GM12878 (cell line): ENCODE data around the gene GAPDHS. TPM values are rescaled to one million over a fixed set of nuclear protein-coding genes. Genes with fewer than 3 reads are reported as not detected.

Source experiments
- ATAC-seq: fragments of 200-7000 bp; cut with Tn5 transposase; 3 replicates; pipeline ENCODE4 v1.9.1; 2020; ENCODE audit warnings: mild to moderate bottlenecking, moderate library complexity
- BruUV-seq: library from RNA; stranded (reverse); fragments of 400-500 nt; replicated peaks from 2 replicates; lab custom pipeline; 2021; lab: Mats Ljungman, UMichigan
- CTCF ChIA-PET: fragments of 300-600 bp; sonication (Branson Sonifier 250); formaldehyde crosslinking; extraction: SDS; loops from one replicate; lab custom pipeline; 2021; ENCODE audit warnings: inconsistent platforms; lab: Yijun Ruan, JAX
- POLR2A ChIA-PET: fragments of 350-600 bp; formaldehyde crosslinking; extraction: SDS; loops from one replicate; lab custom pipeline; 2021; ENCODE audit warnings: inconsistent platforms; lab: Charles Lee
- RAD21 ChIA-PET: fragments of 300-600 bp; sonication (Branson Sonifier 250); formaldehyde crosslinking; loops from one replicate; lab custom pipeline; 2023; ENCODE audit warnings: antibody characterized with exemption; ENCODE audit not compliant: unreplicated experiment; lab: Charles Lee
- SMC1A ChIA-PET: fragments of 300-600 bp; sonication (Branson Sonifier 250); formaldehyde crosslinking; loops from one replicate; lab custom pipeline; 2023; ENCODE audit not compliant: unreplicated experiment, uncharacterized antibody; lab: Charles Lee
- DNase-seq: peaks from one replicate; pipeline ENCODE4 v3.0.0-alpha.2; 2011; ENCODE audit warnings: low read depth, low spot score
- FAIRE-seq: peaks from 3 replicates; lab custom pipeline; 2011; peaks lifted over from hg19 to GRCh38; lab: Jason Lieb, UNC
- H2AFZ ChIP-seq: 2 replicates; pipeline ENCODE4 v1.6.0; 2011; ENCODE audit warnings: low read depth, low read length, control low read depth; ENCODE audit not compliant: control insufficient read depth
- H3K27ac ChIP-seq: 2 replicates; pipeline ENCODE4 v1.5.1; 2011; ENCODE audit warnings: control low read depth; ENCODE audit not compliant: control insufficient read depth, insufficient read depth
- H3K27me3 ChIP-seq, 2 experiments: replicated peaks in 1 of 2; 2 replicates each; pipeline versions ENCODE4 v1.6.0 to v1.6.1; 2011; ENCODE audit warnings: low read length in 1 of 2; ENCODE audit not compliant: control insufficient read depth in 2 of 2, insufficient read depth in 2 of 2
- H3K36me3 ChIP-seq, 2 experiments: 2 replicates each; pipeline ENCODE4 v1.5.1; 2011; ENCODE audit warnings: low read length in 1 of 2; ENCODE audit not compliant: control insufficient read depth in 2 of 2, insufficient read depth in 2 of 2
- H3K4me1 ChIP-seq: 2 replicates; pipeline ENCODE4 v1.6.1; 2011; ENCODE audit warnings: mild to moderate bottlenecking, low read length, moderate library complexity, mixed read lengths; ENCODE audit not compliant: control insufficient read depth, insufficient read depth
- H3K4me2 ChIP-seq: 2 replicates; pipeline ENCODE4 v1.6.0; 2011; ENCODE audit warnings: control low read depth; ENCODE audit not compliant: control insufficient read depth, insufficient read depth
- H3K4me3 ChIP-seq: fragments of 200-600 bp; sonication (generic); 2 replicates; pipeline ENCODE4 v1.5.1; 2016
- H3K79me2 ChIP-seq: 2 replicates; pipeline ENCODE4 v1.6.0; 2011; ENCODE audit warnings: low read length; ENCODE audit not compliant: control insufficient read depth, insufficient read depth
- H3K9ac ChIP-seq: 2 replicates; pipeline ENCODE4 v1.8.0; 2011; ENCODE audit warnings: low read length, control low read depth, mixed read lengths; ENCODE audit not compliant: control insufficient read depth, insufficient read depth
- H3K9me3 ChIP-seq: replicated peaks from 3 replicates; pipeline ENCODE4 v1.5.1; 2011; ENCODE audit warnings: mild to moderate bottlenecking, low read length; ENCODE audit not compliant: control insufficient read depth, insufficient read depth
- H4K20me1 ChIP-seq: 2 replicates; pipeline ENCODE4 v1.6.0; 2011; ENCODE audit not compliant: control insufficient read depth, insufficient read depth
- ASH2L ChIP-seq: fragments of 300-600, 200-600 bp; sonication (generic); IDR thresholded peaks from 2 replicates; pipeline ENCODE4 v1.6.1; 2017; ENCODE audit warnings: low read depth, mild to moderate bottlenecking, borderline replicate concordance
- CEBPB ChIP-seq, 2 experiments: fragments of 150-350 bp in 1 of 2; IDR thresholded peaks; 2 replicates each; pipeline ENCODE4 v1.6.1; 2012 to 2014; ENCODE audit warnings: low read depth in 2 of 2, low read length in 2 of 2, borderline replicate concordance in 1 of 2, inconsistent platforms in 1 of 2
- CHD2 ChIP-seq: IDR thresholded peaks from 2 replicates; pipeline ENCODE4 v1.6.1; 2011; ENCODE audit warnings: low read depth, low read length, improper control_type of control experiment, borderline replicate concordance
- NFIC ChIP-seq: IDR thresholded peaks from 2 replicates; pipeline ENCODE4 v1.6.1; 2012; ENCODE audit warnings: low read depth, mild to moderate bottlenecking, inconsistent platforms, low read length, moderate library complexity
- NR2C1 ChIP-seq: fragments of 450-650 bp; IDR thresholded peaks from 2 replicates; pipeline ENCODE4 v1.6.1; 2017; ENCODE audit warnings: antibody characterized with exemption, mild to moderate bottlenecking, moderate library complexity
- SIX5 ChIP-seq: IDR thresholded peaks from 2 replicates; pipeline ENCODE4 v1.6.1; 2011; ENCODE audit warnings: mild to moderate bottlenecking, low read depth, low read length, moderate library complexity; ENCODE audit not compliant: severe bottlenecking
- WGBS: methylation state at CpG from one replicate; pipeline ENCODE4 v1.1.6; 2016; ENCODE audit warnings: low lambda C conversion rate; ENCODE audit not compliant: insufficient replicate concordance, insufficient coverage; ENCODE audit errors: missing lambda C conversion rate; 5-methylcytosine and 5-hydroxymethylcytosine counted together
- in situ Hi-C: fragments of 300-500 bp; cut with MboI; formaldehyde crosslinking; loops from 9 replicates; pipeline ENCODE4 v1.14.3; 2018; ENCODE audit warnings: mixed read lengths
- intact Hi-C: fragments of 100-400 bp; cut with micrococcal nuclease; formaldehyde crosslinking; loops from one replicate; pipeline ENCODE4 v1.14.2; 2022; ENCODE audit not compliant: unreplicated experiment
- polyA plus RNA-seq, 11 experiments: library from polyadenylated mRNA; depleted of rRNA in 4 of 11; unstranded in 6 of 11; stranded (reverse) in 5 of 11; fragments of >200 nt; fragmentation: Nextera tagmentation in 4 of 11; fragmentation: Illumina TruSeq in 1 of 11; extraction: Ambion mirVana in 4 of 11; extraction: Trizol in 1 of 11; gene quantifications; 1 replicate in 1 of 11; 2 replicates in 10 of 11; pipeline versions ENCODE4 v1.2.1 to v1.2.3, GENCODE V29; 2011 to 2016; ENCODE audit warnings: inconsistent platforms in 2 of 11, missing spikeins in 2 of 11, low read depth in 1 of 11
- total RNA-seq, 4 experiments: library from RNA; depleted of rRNA in 3 of 4; stranded (reverse); fragments of >200 nt in 3 of 4; fragmentation: Illumina TruSeq in 1 of 4; extraction: Trizol in 1 of 4; gene quantifications; 2 replicates each; pipeline versions ENCODE4 v1.2.1 to v1.2.3, GENCODE V29; 2013 to 2021
- TF ChIP-seq, protein P1 (sequence below): fragments of 450-650 bp; formaldehyde crosslinking; IDR thresholded peaks from 2 replicates; pipeline ENCODE4 v1.4.0; 2020; ENCODE audit warnings: mild to moderate bottlenecking, moderate library complexity
- TF ChIP-seq, protein P2 (sequence below): fragments of 450-650 bp; IDR thresholded peaks from 2 replicates; pipeline ENCODE4 v1.6.1; 2016; ENCODE audit warnings: mild to moderate bottlenecking, moderate library complexity, borderline replicate concordance
- TF ChIP-seq, protein P3 (sequence below): fragments of 450-650 bp; IDR thresholded peaks from 2 replicates; pipeline ENCODE4 v1.6.1; 2018; ENCODE audit warnings: mild to moderate bottlenecking, low read depth, moderate library complexity; ENCODE audit not compliant: partially characterized antibody

GAPDHS gene
- total and polyA plus RNA-seq, 10 of the 15 experiments (the other 5 are each of a cell fraction or from before 2014, with no cell fraction given), result 0.08 TPM; not detected in 9

DNA sequence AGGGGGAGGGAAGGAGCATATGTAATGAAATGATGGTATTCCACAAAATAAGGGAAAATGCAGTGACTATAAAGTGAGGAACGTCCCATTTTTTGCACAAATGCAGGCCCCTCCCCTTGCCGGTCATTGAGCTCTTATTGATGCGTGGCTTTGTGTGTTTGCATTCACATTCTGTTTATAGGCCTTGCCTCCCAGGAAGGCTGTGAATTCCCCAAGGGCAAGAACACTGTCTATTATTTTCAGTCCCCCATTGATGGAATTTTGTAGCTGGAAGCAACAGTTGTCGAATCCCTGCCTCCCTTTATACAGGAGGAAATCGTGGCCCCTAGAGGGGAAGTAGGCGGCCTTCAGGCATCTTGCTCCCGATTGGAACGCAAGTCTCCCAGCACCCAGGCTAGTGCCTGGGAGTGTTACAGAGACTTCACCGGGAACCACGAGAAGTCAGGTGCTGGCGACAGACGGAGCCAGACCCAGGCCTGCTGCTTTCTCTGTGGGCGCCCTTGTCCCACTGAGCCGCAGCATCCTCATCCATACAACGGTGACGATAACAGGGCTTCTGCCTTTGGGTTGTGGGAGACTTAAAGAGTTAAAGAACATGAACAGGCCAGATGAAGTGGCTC is 12.0 kb upstream of the GAPDHS start (continued):
- TF ChIP-seq, protein P1, sequence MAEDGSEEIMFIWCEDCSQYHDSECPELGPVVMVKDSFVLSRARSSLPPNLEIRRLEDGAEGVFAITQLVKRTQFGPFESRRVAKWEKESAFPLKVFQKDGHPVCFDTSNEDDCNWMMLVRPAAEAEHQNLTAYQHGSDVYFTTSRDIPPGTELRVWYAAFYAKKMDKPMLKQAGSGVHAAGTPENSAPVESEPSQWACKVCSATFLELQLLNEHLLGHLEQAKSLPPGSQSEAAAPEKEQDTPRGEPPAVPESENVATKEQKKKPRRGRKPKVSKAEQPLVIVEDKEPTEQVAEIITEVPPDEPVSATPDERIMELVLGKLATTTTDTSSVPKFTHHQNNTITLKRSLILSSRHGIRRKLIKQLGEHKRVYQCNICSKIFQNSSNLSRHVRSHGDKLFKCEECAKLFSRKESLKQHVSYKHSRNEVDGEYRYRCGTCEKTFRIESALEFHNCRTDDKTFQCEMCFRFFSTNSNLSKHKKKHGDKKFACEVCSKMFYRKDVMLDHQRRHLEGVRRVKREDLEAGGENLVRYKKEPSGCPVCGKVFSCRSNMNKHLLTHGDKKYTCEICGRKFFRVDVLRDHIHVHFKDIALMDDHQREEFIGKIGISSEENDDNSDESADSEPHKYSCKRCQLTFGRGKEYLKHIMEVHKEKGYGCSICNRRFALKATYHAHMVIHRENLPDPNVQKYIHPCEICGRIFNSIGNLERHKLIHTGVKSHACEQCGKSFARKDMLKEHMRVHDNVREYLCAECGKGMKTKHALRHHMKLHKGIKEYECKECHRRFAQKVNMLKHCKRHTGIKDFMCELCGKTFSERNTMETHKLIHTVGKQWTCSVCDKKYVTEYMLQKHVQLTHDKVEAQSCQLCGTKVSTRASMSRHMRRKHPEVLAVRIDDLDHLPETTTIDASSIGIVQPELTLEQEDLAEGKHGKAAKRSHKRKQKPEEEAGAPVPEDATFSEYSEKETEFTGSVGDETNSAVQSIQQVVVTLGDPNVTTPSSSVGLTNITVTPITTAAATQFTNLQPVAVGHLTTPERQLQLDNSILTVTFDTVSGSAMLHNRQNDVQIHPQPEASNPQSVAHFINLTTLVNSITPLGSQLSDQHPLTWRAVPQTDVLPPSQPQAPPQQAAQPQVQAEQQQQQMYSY (CRISPR knock-in tag), result no peak

DNA sequence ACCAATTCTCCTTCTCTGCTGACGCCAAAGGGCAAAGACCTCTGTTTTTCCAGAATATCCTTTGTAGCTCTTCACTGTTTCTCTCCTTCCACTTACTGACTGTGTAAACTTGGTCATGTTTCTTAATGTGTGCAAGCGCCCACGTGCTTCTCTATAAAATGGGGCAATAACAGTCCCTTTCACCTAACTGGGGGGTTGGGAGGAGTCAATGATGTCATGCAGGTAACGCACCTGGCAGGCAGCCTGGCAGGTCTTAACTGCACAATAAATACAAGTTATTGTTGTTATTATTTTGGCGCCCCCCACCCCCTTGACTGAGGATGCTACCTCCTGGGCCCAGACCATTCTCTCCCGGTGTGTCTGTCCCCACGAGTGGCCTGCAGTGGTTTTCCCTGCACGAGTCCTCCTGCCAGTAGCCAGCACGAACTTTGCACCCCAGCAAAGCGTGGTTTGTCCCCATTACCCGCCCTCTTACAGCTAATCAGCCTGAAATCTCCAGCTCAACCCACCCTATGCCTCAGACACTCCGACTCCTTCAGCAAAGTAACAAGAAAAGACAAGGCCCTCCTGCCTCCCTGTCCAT is 10.4 kb upstream of the GAPDHS start:
- no peak overlapping the region for H3K4me2 ChIP-seq
- ATAC-seq (no peak), DNase-seq (no peak), FAIRE-seq (no peak)
- H3K4me3 ChIP-seq, result no peak overlapping the region
- no TSS peak for BruUV-seq
- H3K9me3 ChIP-seq, result no peaks in the 10 kb centered on the region
- no peaks in the 10 kb centered on the region; a peak in 2 of 4 replicates for H3K27me3 ChIP-seq
- intact Hi-C loops (no loop called here), in situ Hi-C loops (no loop called here)
- no peaks in the 10 kb centered on the region for H3K79me2 ChIP-seq
- POLR2A ChIA-PET, result no interaction called here
- H3K36me3 ChIP-seq, result no peaks in the 10 kb centered on the region
- SMC1A ChIA-PET, result interaction anchor here (0.6 kb wide), 1 partner anchor 431 kb away, joined by 3 read pairs; no protein-coding TSS in a partner anchor
- no peak overlapping the region for H3K27ac ChIP-seq
- H4K20me1 ChIP-seq, result no peaks in the 10 kb centered on the region
- WGBS, result 24% methylated on average over 12 of the region's 12 CpGs
- H3K9ac ChIP-seq, result no peak overlapping the region
- CTCF ChIA-PET, result interaction anchor here (0.6 to 1.0 kb wide), 2 partner anchors 12 to 534 kb away, joined by 3 read pairs; no protein-coding TSS in a partner anchor
- H2AFZ ChIP-seq, result no peak overlapping the region
- no peaks in the 10 kb centered on the region for H3K4me1 ChIP-seq
- RAD21 ChIA-PET, result no interaction called here
- TF ChIP-seq CHD2, result no peak
- TF ChIP-seq SIX5, result no peak
- TF ChIP-seq NFIC, result no peak
- TF ChIP-seq ASH2L, result no peak
- no peak for TF ChIP-seq NR2C1
- TF ChIP-seq, protein P2, sequence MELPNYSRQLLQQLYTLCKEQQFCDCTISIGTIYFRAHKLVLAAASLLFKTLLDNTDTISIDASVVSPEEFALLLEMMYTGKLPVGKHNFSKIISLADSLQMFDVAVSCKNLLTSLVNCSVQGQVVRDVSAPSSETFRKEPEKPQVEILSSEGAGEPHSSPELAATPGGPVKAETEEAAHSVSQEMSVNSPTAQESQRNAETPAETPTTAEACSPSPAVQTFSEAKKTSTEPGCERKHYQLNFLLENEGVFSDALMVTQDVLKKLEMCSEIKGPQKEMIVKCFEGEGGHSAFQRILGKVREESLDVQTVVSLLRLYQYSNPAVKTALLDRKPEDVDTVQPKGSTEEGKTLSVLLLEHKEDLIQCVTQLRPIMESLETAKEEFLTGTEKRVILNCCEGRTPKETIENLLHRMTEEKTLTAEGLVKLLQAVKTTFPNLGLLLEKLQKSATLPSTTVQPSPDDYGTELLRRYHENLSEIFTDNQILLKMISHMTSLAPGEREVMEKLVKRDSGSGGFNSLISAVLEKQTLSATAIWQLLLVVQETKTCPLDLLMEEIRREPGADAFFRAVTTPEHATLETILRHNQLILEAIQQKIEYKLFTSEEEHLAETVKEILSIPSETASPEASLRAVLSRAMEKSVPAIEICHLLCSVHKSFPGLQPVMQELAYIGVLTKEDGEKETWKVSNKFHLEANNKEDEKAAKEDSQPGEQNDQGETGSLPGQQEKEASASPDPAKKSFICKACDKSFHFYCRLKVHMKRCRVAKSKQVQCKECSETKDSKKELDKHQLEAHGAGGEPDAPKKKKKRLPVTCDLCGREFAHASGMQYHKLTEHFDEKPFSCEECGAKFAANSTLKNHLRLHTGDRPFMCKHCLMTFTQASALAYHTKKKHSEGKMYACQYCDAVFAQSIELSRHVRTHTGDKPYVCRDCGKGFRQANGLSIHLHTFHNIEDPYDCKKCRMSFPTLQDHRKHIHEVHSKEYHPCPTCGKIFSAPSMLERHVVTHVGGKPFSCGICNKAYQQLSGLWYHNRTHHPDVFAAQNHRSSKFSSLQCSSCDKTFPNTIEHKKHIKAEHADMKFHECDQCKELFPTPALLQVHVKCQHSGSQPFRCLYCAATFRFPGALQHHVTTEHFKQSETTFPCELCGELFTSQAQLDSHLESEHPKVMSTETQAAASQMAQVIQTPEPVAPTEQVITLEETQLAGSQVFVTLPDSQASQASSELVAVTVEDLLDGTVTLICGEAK, result no peak
- TF ChIP-seq, protein P3, sequence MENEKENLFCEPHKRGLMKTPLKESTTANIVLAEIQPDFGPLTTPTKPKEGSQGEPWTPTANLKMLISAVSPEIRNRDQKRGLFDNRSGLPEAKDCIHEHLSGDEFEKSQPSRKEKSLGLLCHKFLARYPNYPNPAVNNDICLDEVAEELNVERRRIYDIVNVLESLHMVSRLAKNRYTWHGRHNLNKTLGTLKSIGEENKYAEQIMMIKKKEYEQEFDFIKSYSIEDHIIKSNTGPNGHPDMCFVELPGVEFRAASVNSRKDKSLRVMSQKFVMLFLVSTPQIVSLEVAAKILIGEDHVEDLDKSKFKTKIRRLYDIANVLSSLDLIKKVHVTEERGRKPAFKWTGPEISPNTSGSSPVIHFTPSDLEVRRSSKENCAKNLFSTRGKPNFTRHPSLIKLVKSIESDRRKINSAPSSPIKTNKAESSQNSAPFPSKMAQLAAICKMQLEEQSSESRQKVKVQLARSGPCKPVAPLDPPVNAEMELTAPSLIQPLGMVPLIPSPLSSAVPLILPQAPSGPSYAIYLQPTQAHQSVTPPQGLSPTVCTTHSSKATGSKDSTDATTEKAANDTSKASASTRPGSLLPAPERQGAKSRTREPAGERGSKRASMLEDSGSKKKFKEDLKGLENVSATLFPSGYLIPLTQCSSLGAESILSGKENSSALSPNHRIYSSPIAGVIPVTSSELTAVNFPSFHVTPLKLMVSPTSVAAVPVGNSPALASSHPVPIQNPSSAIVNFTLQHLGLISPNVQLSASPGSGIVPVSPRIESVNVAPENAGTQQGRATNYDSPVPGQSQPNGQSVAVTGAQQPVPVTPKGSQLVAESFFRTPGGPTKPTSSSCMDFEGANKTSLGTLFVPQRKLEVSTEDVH, result no peak
- no peak for TF ChIP-seq CEBPB (IDR thresholded peaks at IDR 0.05; ENCODE audit: borderline replicate concordance in 1 of 2, low read depth in 2 of 2, low read length in 2 of 2)
